CD8-positive, alpha-beta memory T cell (primary cell): ENCODE data around the gene KANSL3. TPM values are rescaled to one million over a fixed set of nuclear protein-coding genes. Genes with fewer than 3 reads are reported as not detected.
"Not testable (repeated sequence)": the region's sequence is repeated elsewhere in the genome, so short reads cannot be mapped to it uniquely, and the experiment has no call there.

Experiments
- CTCF ChIA-PET: fragments of 350-600 bp; sonication (Branson Sonifier 250); formaldehyde crosslinking; loops from one replicate; lab custom pipeline; 2021; ENCODE audit warnings: antibody characterized with exemption; lab: Charles Lee
- POLR2A ChIA-PET: fragments of 350-600 bp; sonication (Branson Sonifier 250); formaldehyde crosslinking; loops from one replicate; lab custom pipeline; 2021; ENCODE audit warnings: antibody characterized with exemption; lab: Charles Lee
- DNase-seq, 5 donors: peaks; one replicate each; pipeline versions ENCODE4 v3.0.0 to v3.0.0-alpha.2; 2020 to 2022; ENCODE audit warnings: mixed read lengths in 1 of 5
- H3K27ac ChIP-seq: one replicate; pipeline ENCODE4 v1.7.0; 2013; ENCODE audit warnings: low read depth, mild to moderate bottlenecking, low read length, moderate library complexity
- H3K27me3 ChIP-seq: 2 replicates; pipeline ENCODE4 v1.7.0; 2013; ENCODE audit warnings: low read length, mild to moderate bottlenecking; ENCODE audit not compliant: insufficient read depth, poor library complexity, severe bottlenecking
- H3K36me3 ChIP-seq: 2 replicates; pipeline ENCODE4 v1.7.0; 2013; ENCODE audit warnings: mild to moderate bottlenecking, low read length, moderate library complexity; ENCODE audit not compliant: insufficient read depth
- H3K4me1 ChIP-seq: 2 replicates; pipeline ENCODE4 v1.7.0; 2013; ENCODE audit warnings: mild to moderate bottlenecking, low read length, moderate library complexity; ENCODE audit not compliant: insufficient read depth
- H3K4me3 ChIP-seq: 2 replicates; pipeline ENCODE4 v1.7.0; 2013; ENCODE audit warnings: mild to moderate bottlenecking, low read length
- H3K9me3 ChIP-seq: 2 replicates; pipeline ENCODE4 v1.7.0; 2013; ENCODE audit warnings: mild to moderate bottlenecking, low read length
- H3K27ac Mint-ChIP-seq, 8 donors: one replicate each; pipeline ENCODE4 v1.8.0; 2020 to 2021; ENCODE audit warnings: mixed read lengths in 8 of 8, mild to moderate bottlenecking in 6 of 8, inconsistent platforms in 3 of 8, moderate library complexity in 3 of 8
- H3K27me3 Mint-ChIP-seq, 2 donors: one replicate each; pipeline ENCODE4 v1.8.0; 2020 to 2021; ENCODE audit warnings: mixed read lengths in 2 of 2, mild to moderate bottlenecking in 1 of 2, moderate library complexity in 1 of 2
- H3K36me3 Mint-ChIP-seq, 3 donors: one replicate each; pipeline ENCODE4 v1.8.0; 2020 to 2021; ENCODE audit warnings: mixed read lengths in 3 of 3, inconsistent platforms in 1 of 3, mild to moderate bottlenecking in 1 of 3
- H3K4me1 Mint-ChIP-seq, 3 donors: one replicate each; pipeline ENCODE4 v1.8.0; 2020 to 2021; ENCODE audit warnings: mixed read lengths in 3 of 3, inconsistent platforms in 1 of 3, mild to moderate bottlenecking in 1 of 3
- H3K4me3 Mint-ChIP-seq, 7 donors: one replicate each; pipeline ENCODE4 v1.8.0; 2020 to 2021; ENCODE audit warnings: mixed read lengths in 7 of 7, mild to moderate bottlenecking in 6 of 7, moderate library complexity in 4 of 7, inconsistent platforms in 2 of 7
- H3K9me3 Mint-ChIP-seq, 5 donors: one replicate each; pipeline ENCODE4 v1.8.0; 2020 to 2022; ENCODE audit warnings: mixed read lengths in 5 of 5, mild to moderate bottlenecking in 3 of 5, moderate library complexity in 2 of 5, inconsistent platforms in 1 of 5
- polyA plus RNA-seq: library from polyadenylated mRNA; unstranded; fragments of 300-500 nt; fragmentation: Illumina TruSeq; gene quantifications from one replicate; pipeline ENCODE4 v1.2.3, GENCODE V29; 2021
- total RNA-seq, 2 experiments: library from RNA; stranded (reverse); gene quantifications; one replicate each; pipeline ENCODE4 v1.2.3, GENCODE V29; 2021

The KANSL3 gene
- total and polyA plus RNA-seq, 3 experiments from 2014 or later = 18.3 to 46.6 (median 42.2) TPM

DNA sequence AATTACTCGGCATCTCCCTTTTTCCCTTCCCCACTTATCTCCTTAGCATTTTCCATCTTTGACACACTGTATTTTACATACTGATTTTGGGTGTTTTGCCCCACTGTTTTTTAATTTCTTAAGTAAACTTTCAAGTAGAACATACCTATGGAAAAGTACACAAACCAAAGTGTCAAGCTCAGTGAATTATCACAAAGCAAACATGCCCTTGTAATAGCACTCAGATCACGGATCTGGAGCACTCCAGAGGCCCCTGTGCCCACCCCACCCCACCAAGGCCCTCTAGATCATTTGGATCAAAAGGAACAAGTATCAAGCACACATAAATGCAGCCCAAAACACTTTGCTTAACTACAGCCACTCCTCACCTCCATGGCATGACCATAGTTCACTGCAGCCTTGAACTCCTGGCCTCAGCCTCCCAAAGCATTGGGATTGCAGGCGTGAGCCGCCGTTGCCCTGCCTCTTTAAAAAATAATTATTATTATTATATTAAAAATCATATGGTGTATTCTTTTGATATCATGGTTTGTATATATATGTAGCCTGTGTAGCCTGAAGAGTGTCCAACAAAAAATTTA, 42.5 kb upstream of the KANSL3 start:
- Histone ChIP-seq H3K9me3 (no peaks in the 10 kb centered on the region), H3K36me3 (no peaks in the 10 kb centered on the region), H3K4me1 (no peaks in the 10 kb centered on the region), H3K4me3 (no peak overlapping the region), H3K27ac (no peak overlapping the region), H3K27me3 (no peaks in the 10 kb centered on the region)
- Mint-ChIP-seq H3K4me1 (no peaks in the 10 kb centered on the region), H3K27ac (no peak overlapping the region), H3K4me3 (no peak overlapping the region), H3K36me3 (no peaks in the 10 kb centered on the region), H3K27me3 (peaks cover 4 to 11% of the 10 kb centered on the region in 2 donors), H3K9me3 (no peaks in the 10 kb centered on the region)
- DNase-seq = no peak
- ChIA-PET POLR2A (no interaction called here), CTCF (no interaction called here)

DNA sequence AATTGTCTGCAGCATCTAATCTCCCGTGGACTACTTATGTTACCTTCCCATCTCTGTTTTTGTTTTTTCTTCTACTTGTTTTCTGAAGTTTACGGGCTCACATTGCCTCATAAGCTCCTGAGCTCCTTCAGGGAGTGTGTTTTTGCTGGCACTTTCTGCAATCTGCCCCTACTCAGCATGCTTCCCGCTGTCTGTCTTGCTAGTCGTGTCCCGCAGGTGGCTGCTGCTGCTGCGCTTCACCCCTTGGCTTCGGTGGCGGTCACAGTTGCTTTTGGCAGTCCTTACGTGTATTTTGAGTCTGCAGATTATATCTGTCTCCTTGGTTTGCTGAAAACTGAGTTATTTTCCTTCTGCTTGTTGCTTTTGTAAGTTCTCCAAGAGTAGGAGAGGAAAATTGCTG, 41.7 kb upstream of the KANSL3 start:
- POLR2A ChIA-PET = no interaction called here
- no peak for DNase-seq
- H3K4me3 ChIP-seq = no peak overlapping the region
- no peak overlapping the region for H3K27ac ChIP-seq
- Mint-ChIP-seq H3K27me3 (peaks cover 4 to 11% of the 10 kb centered on the region in 2 donors), H3K4me1 (no peaks in the 10 kb centered on the region), H3K9me3 (no peaks in the 10 kb centered on the region), H3K4me3 (no peak overlapping the region), H3K36me3 (no peaks in the 10 kb centered on the region), H3K27ac (no peak overlapping the region)
- no peaks in the 10 kb centered on the region for H3K36me3 ChIP-seq
- H3K27me3 ChIP-seq = no peaks in the 10 kb centered on the region
- H3K4me1 ChIP-seq = no peaks in the 10 kb centered on the region
- H3K9me3 ChIP-seq = no peaks in the 10 kb centered on the region
- CTCF ChIA-PET = no interaction called here

DNA sequence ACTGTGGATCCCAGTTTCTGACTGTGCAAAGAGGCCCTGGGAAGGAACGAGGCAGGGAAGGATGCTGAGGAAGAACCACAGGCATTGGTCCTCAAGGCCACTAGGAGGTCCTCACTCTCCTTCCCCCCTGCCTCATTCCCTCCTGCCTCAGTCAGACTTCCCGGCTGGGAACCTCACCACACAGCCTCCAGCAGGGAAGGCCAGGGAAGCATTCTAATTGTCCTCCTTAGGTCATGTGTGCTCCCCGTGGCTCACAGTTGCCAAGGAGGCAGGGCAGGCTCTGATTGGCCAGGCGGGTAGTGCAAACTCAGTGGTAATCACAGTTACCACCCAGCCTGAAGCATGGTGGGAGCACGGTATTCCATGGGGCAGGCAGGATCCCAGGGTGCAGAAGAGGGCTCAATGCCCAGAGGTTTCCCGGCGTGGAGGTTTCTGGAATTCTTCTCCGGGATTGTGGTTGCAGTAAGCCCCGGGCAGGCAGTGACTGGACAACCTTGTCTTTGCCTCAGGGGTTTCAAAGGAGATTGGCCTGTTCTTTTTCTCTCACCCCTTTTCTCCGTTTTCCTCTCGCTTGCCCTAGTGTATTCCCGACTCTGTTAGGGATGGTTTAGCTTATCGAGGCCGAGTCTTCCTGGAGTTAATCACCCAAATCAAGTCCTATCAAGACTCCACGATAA, 31.6 kb upstream of the KANSL3 start:
- H3K27ac Mint-ChIP-seq = no peak overlapping the region
- H3K27me3 ChIP-seq = no peaks in the 10 kb centered on the region
- no peak overlapping the region for H3K27ac ChIP-seq
- CTCF ChIA-PET = no interaction called here
- POLR2A ChIA-PET = no interaction called here
- no peaks in the 10 kb centered on the region for H3K36me3 Mint-ChIP-seq
- no peak overlapping the region for H3K4me3 ChIP-seq
- H3K4me3 Mint-ChIP-seq = no peak overlapping the region
- no peaks in the 10 kb centered on the region for H3K9me3 Mint-ChIP-seq
- H3K27me3 Mint-ChIP-seq = peaks cover 0 to 4% of the 10 kb centered on the region in 2 donors
- no peak for DNase-seq
- no peaks in the 10 kb centered on the region for H3K4me1 Mint-ChIP-seq
- no peaks in the 10 kb centered on the region for H3K4me1 ChIP-seq
- H3K36me3 ChIP-seq = no peaks in the 10 kb centered on the region
- no peaks in the 10 kb centered on the region for H3K9me3 ChIP-seq

DNA sequence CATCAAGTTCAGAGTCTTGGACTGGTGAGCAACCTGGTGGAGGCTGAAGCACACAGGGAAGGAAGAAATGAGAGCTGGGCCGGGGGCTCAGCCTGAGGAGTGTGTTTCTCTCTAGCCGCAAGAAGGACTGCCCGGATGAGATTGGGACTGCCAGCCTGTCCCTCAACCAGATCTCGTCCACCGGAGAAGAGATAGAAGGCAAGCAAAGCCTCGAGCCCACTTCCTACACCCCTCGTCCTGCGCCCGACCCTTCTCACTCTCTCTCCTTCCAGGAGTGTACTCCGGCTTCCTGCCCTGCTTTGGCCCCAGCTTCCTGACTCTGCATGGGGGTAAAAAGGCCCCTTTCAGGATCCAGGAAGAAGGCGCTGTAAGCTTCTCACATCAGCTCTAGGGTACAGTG, 30.7 kb upstream of the KANSL3 start:
- H3K4me1 ChIP-seq = no peaks in the 10 kb centered on the region
- DNase-seq = no peak
- no peak overlapping the region for H3K27ac ChIP-seq
- no peaks in the 10 kb centered on the region for H3K36me3 Mint-ChIP-seq
- no peaks in the 10 kb centered on the region for H3K9me3 ChIP-seq
- H3K36me3 ChIP-seq = no peaks in the 10 kb centered on the region
- no peaks in the 10 kb centered on the region for H3K9me3 Mint-ChIP-seq
- H3K27me3 ChIP-seq = no peaks in the 10 kb centered on the region
- no peak overlapping the region for H3K27ac Mint-ChIP-seq
- POLR2A ChIA-PET = no interaction called here
- H3K27me3 Mint-ChIP-seq = peaks cover 0 to 4% of the 10 kb centered on the region in 2 donors
- CTCF ChIA-PET = no interaction called here
- no peak overlapping the region for H3K4me3 Mint-ChIP-seq
- no peak overlapping the region for H3K4me3 ChIP-seq
- no peaks in the 10 kb centered on the region for H3K4me1 Mint-ChIP-seq

DNA sequence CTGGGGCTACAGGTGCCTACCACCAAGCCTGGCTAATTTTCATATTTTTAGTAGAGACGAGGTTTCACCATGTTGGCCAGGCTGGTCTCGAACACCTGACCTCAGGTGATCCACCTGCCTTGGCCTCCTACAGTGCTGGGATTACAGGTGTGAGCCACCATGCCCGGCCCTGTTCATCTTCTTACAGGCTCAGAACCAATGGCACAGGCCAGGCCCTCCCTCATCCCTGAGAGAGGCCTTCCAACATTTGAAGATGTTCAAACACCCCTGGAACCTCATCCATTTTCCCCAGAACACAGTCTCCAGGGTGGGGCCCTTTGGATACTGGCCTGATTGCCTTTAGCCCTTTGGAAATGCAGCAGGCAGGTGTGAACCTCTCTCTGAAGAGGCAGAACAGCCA, 27.6 kb upstream of the KANSL3 start:
- H3K27ac ChIP-seq, H3K36me3 ChIP-seq, H3K9me3 ChIP-seq, H3K27me3 ChIP-seq, H3K9me3 Mint-ChIP-seq, H3K4me3 ChIP-seq, POLR2A ChIA-PET, H3K4me1 ChIP-seq, H3K4me1 Mint-ChIP-seq, H3K36me3 Mint-ChIP-seq, H3K4me3 Mint-ChIP-seq, H3K27me3 Mint-ChIP-seq, DNase-seq, CTCF ChIA-PET: not testable (repeated sequence)
- H3K27ac Mint-ChIP-seq = peak overlapping the region in 1 of 8 donors; percentile 63

DNA sequence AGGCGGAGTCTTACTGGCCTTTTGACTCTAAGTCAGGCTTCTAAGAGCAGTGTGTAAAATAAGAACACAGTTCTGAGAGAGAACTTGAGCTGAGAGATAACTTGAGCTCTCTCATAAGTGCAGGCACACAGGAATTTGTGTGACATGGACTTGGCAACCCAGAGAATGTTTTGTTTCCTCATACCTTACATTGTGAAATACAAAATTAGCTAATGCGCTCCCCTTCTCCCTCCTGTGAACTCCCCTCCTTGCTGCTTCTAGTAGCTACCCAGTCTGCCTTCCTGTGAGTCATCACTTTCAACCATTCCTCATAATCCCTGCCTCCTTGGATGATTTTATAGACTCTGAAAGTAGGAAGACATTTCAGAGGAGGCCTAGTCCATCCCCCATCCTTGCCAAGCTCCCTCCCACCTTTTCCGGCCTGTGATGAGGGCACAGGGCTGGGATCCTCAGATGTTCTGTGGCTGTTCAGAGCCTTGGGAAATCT, 27.0 kb upstream of the KANSL3 start:
- POLR2A ChIA-PET = no interaction called here
- no peak for DNase-seq
- no peaks in the 10 kb centered on the region for H3K36me3 ChIP-seq
- H3K27ac Mint-ChIP-seq = peak overlapping the region in 1 of 8 donors; percentile 36
- peaks cover 0 to 3% (median 0%) of the 10 kb centered on the region in 3 donors for H3K36me3 Mint-ChIP-seq
- H3K4me3 ChIP-seq = no peak overlapping the region
- no peaks in the 10 kb centered on the region for H3K27me3 ChIP-seq
- H3K4me1 ChIP-seq = no peaks in the 10 kb centered on the region
- CTCF ChIA-PET = no interaction called here
- no peak overlapping the region for H3K4me3 Mint-ChIP-seq
- H3K27me3 Mint-ChIP-seq = peaks cover 5% of the 10 kb centered on the region in 2 donors
- no peak overlapping the region for H3K27ac ChIP-seq
- no peaks in the 10 kb centered on the region for H3K9me3 ChIP-seq
- no peaks in the 10 kb centered on the region for H3K4me1 Mint-ChIP-seq
- no peaks in the 10 kb centered on the region for H3K9me3 Mint-ChIP-seq

DNA sequence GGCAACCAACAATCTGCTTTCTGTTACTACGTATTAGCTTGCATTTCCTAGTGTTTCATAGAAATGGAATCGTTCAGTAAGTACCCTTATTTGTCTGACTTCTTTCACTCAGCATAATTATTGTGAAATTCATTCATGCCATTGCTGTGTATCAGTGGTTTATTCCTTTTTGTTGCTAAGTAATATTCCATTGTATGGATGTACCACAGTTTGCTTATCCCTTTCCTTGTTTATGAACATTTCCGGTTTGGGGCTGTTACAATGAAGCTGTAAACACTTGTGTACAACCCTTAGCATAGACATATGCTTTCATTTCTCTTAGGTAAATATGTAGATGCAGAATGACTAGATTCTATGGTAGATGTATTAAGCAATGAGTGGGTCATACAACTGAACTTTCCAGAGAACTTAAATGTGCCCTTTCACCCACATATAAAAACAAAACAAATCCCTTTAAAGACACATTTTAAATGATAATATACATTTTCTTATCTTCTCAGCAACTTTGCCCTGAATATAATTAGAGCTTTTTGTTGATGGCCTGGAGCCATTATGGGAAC, 26.3 kb upstream of the KANSL3 start:
- Mint-ChIP-seq H3K4me3 (no peak overlapping the region), H3K4me1 (no peaks in the 10 kb centered on the region), H3K9me3 (no peaks in the 10 kb centered on the region), H3K27ac (no peak overlapping the region), H3K27me3 (peaks cover 5% of the 10 kb centered on the region in 2 donors), H3K36me3 (peaks cover 0 to 3% (median 0%) of the 10 kb centered on the region in 3 donors)
- H3K4me3 ChIP-seq = no peak overlapping the region
- H3K27ac ChIP-seq = no peak overlapping the region
- no peak for DNase-seq
- ChIA-PET CTCF (no interaction called here), POLR2A (no interaction called here)
- H3K36me3 ChIP-seq = no peaks in the 10 kb centered on the region
- H3K9me3 ChIP-seq = no peaks in the 10 kb centered on the region
- no peaks in the 10 kb centered on the region for H3K4me1 ChIP-seq
- H3K27me3 ChIP-seq = no peaks in the 10 kb centered on the region

DNA sequence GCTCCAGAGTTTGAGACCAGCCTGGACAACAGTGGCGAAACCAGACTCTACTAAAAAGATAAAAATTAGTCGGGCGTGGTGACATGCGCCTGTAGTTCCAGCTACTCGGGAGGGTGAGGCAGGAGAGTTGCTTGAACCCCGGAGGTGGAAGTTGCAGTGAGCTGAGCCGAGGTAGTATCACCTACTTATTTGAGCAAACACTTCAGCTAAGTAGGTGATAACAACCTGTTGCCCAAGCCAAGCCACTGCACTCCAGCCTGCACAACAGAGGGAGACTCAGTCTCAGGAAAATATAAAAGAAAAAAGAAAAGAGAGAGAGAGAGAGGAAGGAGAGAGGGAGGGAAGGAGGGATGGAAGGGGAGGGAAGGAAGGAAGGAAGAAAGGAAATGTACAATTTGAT, 25.7 kb upstream of the KANSL3 start:
- POLR2A ChIA-PET = no interaction called here
- no peak overlapping the region for H3K4me3 Mint-ChIP-seq

More for the DNA sequence above, 25.7 kb upstream of the KANSL3 start:
- Mint-ChIP-seq H3K36me3 (peaks cover 0 to 3% (median 0%) of the 10 kb centered on the region in 3 donors), H3K9me3 (no peaks in the 10 kb centered on the region), H3K27me3 (peaks cover 5% of the 10 kb centered on the region in 2 donors), H3K27ac (no peak overlapping the region), H3K4me1 (no peaks in the 10 kb centered on the region)
- Histone ChIP-seq H3K27ac (no peak overlapping the region), H3K36me3 (no peaks in the 10 kb centered on the region), H3K27me3 (no peaks in the 10 kb centered on the region), H3K9me3 (no peaks in the 10 kb centered on the region), H3K4me1 (no peaks in the 10 kb centered on the region), H3K4me3 (no peak overlapping the region)
- DNase-seq = no peak
- CTCF ChIA-PET = no interaction called here
